Panc1 (cell line): Measurements from ENCODE around the gene CD1C.

ENCODE experiments used
- CTCF ChIP-seq: fragments of 450-650 bp; IDR thresholded peaks from 2 replicates; pipeline ENCODE4 v1.5.1; 2017; ENCODE audit warnings: mild to moderate bottlenecking
- POLR2AphosphoS5 ChIP-seq: IDR thresholded peaks from 2 replicates; pipeline ENCODE4 v1.6.1; 2012; ENCODE audit warnings: mild to moderate bottlenecking, low read depth, low read length, moderate library complexity
- REST ChIP-seq, 2 experiments: IDR thresholded peaks; 2 replicates each; pipeline ENCODE4 v1.6.1; 2011 to 2012; ENCODE audit warnings: low read depth in 2 of 2, control low read depth in 1 of 2, low read length in 1 of 2, mild to moderate bottlenecking in 1 of 2, moderate library complexity in 1 of 2; ENCODE audit not compliant: insufficient read depth in 1 of 2

- TF ChIP-seq POLR2AphosphoS5, result no peak
- no peak for TF ChIP-seq CTCF
- TF ChIP-seq REST (IDR thresholded peaks at IDR 0.05; ENCODE audit: insufficient read depth in 1 of 2, low read depth in 2 of 2, low read length in 1 of 2), result no peak
These were observed 45.5 kb downstream of the CD1C start for GRCh38 chr1:158335213-158335532.
